Measurements from ENCODE around the gene MDFIC2.
"Not testable (repeated sequence)": the region's sequence is repeated elsewhere in the genome, so short reads cannot be mapped to it uniquely, and the experiment has no call there.

Gene MDFIC2

GRCh38 chr3:70312336-70312735 is at the start of gene MDFIC2:
Gene MDFIC2, minus strand, starts transcription at chr3:70312638. Its CDS starts 665 bp downstream, at chr3:70311973.
- DNase-seq (ENCODE audit: low spot score), result no peak

- no peak for DNase-seq (ENCODE audit: low spot score)
These were observed 48.7 kb upstream of the MDFIC2 start for GRCh38 chr3:70360979-70361760.

GRCh38 chr3:70359711-70360110 is 47.3 kb upstream of the MDFIC2 start:
- no peak for DNase-seq (ENCODE audit: low spot score)

- DNase-seq (ENCODE audit: low spot score), result peak; percentile 19
These were observed 46.6 kb upstream of the MDFIC2 start for GRCh38 chr3:70358978-70359580.

- no peak for DNase-seq (ENCODE audit: low spot score)
These were observed 39.8 kb upstream of the MDFIC2 start for GRCh38 chr3:70352215-70352614.

GRCh38 chr3:70342149-70342548 is 29.7 kb upstream of the MDFIC2 start:
- no peak for DNase-seq (ENCODE audit: low spot score)

- not testable (repeated sequence) for DNase-seq (ENCODE audit: low spot score)
These were observed 24.4 kb upstream of the MDFIC2 start for GRCh38 chr3:70336885-70337284.

GRCh38 chr3:70333080-70333479 is 20.6 kb upstream of the MDFIC2 start:
- DNase-seq (ENCODE audit: low spot score), result no peak

GRCh38 chr3:70315021-70315420 is 2.6 kb upstream of the MDFIC2 start:
- no peak for DNase-seq (ENCODE audit: low spot score)

GRCh38 chr3:70310809-70311208 is 1.6 kb downstream of the MDFIC2 start:
- no peak for DNase-seq (ENCODE audit: low spot score)

- DNase-seq (ENCODE audit: low spot score), result no peak
These were observed 2.8 kb downstream of the MDFIC2 start for GRCh38 chr3:70309591-70309990.

- peak; percentile 27 for DNase-seq (ENCODE audit: low spot score)
These were observed 3.7 kb downstream of the MDFIC2 start for GRCh38 chr3:70308760-70309159.

- DNase-seq (ENCODE audit: low spot score), result no peak
These were observed 5.7 kb downstream of the MDFIC2 start for GRCh38 chr3:70306736-70307135.

GRCh38 chr3:70298385-70298784 is 14.1 kb downstream of the MDFIC2 start:
- peak; percentile 8 for DNase-seq (ENCODE audit: low spot score)

GRCh38 chr3:70291097-70291482 is 21.3 kb downstream of the MDFIC2 start:
- no peak for DNase-seq (ENCODE audit: low spot score)

GRCh38 chr3:70290431-70291096 is 21.9 kb downstream of the MDFIC2 start:
- DNase-seq (ENCODE audit: low spot score), result not testable (repeated sequence)

- DNase-seq (ENCODE audit: low spot score), result peak; percentile 10
These were observed 30.8 kb downstream of the MDFIC2 start for GRCh38 chr3:70281663-70282062.

GRCh38 chr3:70277304-70277703 is 35.1 kb downstream of the MDFIC2 start:
- no peak for DNase-seq (ENCODE audit: low spot score)

GRCh38 chr3:70276901-70277300 is 35.5 kb downstream of the MDFIC2 start:
- no peak for DNase-seq (ENCODE audit: low spot score)

GRCh38 chr3:70273492-70273891 is 38.9 kb downstream of the MDFIC2 start:
- no peak for DNase-seq (ENCODE audit: low spot score)

- no peak for DNase-seq (ENCODE audit: low spot score)
These were observed 39.6 kb downstream of the MDFIC2 start for GRCh38 chr3:70272798-70273197.

GRCh38 chr3:70264122-70264780 is 48.2 kb downstream of the MDFIC2 start:
- no peak for DNase-seq (ENCODE audit: low spot score)

- no peak for DNase-seq (ENCODE audit: low spot score)
These were observed 51.2 kb downstream of the MDFIC2 start for GRCh38 chr3:70261283-70261682.
